Activated CD8-positive, alpha-beta memory T cell treated with anti-CD3 and anti-CD28 coated beads, Interleukin-2, amount 10 ng/mL, durations not matched to agents 7 days and 5 days (primary cell): Measurements from ENCODE around the gene STUM. TPM values are rescaled to one million over a fixed set of nuclear protein-coding genes. Genes with fewer than 3 reads are reported as not detected.
"Not testable (repeated sequence)": the region's sequence is repeated elsewhere in the genome, so short reads cannot be mapped to it uniquely, and the experiment has no call there.

ENCODE experiments used
- ATAC-seq: fragments of 150-1000 bp; cut with Tn5 transposase; one replicate; pipeline ENCODE4 v1.10.0; 2021; ENCODE audit warnings: moderate library complexity
- CTCF ChIA-PET: fragments of 350-600 bp; sonication (Branson Sonifier 250); formaldehyde crosslinking; loops from one replicate; lab custom pipeline; 2021; ENCODE audit warnings: antibody characterized with exemption; lab: Charles Lee
- DNase-seq: peaks from one replicate; pipeline ENCODE4 v3.0.0-alpha.2; 2020
- H3K27ac Mint-ChIP-seq: one replicate; pipeline ENCODE4 v1.8.0; 2021; ENCODE audit warnings: mild to moderate bottlenecking, mixed read lengths
- H3K27me3 Mint-ChIP-seq: one replicate; pipeline ENCODE4 v1.8.0; 2021; ENCODE audit warnings: mixed read lengths
- H3K36me3 Mint-ChIP-seq: one replicate; pipeline ENCODE4 v1.8.0; 2021; ENCODE audit warnings: mild to moderate bottlenecking, mixed read lengths
- H3K4me1 Mint-ChIP-seq: one replicate; pipeline ENCODE4 v1.8.0; 2021; ENCODE audit warnings: mixed read lengths
- H3K4me3 Mint-ChIP-seq: one replicate; pipeline ENCODE4 v1.8.0; 2021; ENCODE audit warnings: mild to moderate bottlenecking, moderate library complexity, mixed read lengths
- H3K9me3 Mint-ChIP-seq: one replicate; pipeline ENCODE4 v1.8.0; 2022; ENCODE audit warnings: low read depth, mixed read lengths
- total RNA-seq, 2 experiments: library from RNA; stranded (reverse); gene quantifications; one replicate each; pipeline ENCODE4 v1.2.3, GENCODE V29; 2021

Gene STUM
- total RNA-seq, 2 experiments from 2014 or later, result not detected

DNA sequence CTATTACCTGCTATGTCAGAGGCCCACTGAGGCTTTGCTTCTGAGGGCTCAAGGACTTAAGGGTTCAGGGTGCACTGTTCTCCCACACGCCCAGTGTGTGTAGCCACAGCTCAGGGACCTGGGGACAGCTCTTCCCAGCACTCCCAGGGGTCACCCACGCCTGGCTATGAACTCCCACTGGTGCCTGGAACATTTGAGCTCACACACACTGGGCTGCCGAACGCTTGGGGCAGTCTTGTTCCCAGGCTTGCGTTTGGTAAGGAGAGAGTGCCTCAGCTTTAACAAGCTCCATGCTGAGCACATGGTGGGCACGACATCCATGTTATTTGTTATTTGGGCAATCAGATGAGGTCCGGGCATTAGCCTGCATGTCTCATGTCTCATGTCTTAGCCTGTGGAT is 37.6 kb downstream of the STUM start:
- H3K27me3 Mint-ChIP-seq, result no peaks in the 10 kb centered on the region
- CTCF ChIA-PET, result interaction anchor here (0.8 to 1.3 kb wide), 2 partner anchors 40 to 47 kb away, joined by 3 read pairs; no protein-coding TSS in a partner anchor
- no peak overlapping the region for H3K27ac Mint-ChIP-seq
- DNase-seq, result no peak
- no peaks in the 10 kb centered on the region for H3K9me3 Mint-ChIP-seq
- H3K36me3 Mint-ChIP-seq, result no peaks in the 10 kb centered on the region
- no peak overlapping the region for H3K4me3 Mint-ChIP-seq
- ATAC-seq, result no peak
- no peaks in the 10 kb centered on the region for H3K4me1 Mint-ChIP-seq

DNA sequence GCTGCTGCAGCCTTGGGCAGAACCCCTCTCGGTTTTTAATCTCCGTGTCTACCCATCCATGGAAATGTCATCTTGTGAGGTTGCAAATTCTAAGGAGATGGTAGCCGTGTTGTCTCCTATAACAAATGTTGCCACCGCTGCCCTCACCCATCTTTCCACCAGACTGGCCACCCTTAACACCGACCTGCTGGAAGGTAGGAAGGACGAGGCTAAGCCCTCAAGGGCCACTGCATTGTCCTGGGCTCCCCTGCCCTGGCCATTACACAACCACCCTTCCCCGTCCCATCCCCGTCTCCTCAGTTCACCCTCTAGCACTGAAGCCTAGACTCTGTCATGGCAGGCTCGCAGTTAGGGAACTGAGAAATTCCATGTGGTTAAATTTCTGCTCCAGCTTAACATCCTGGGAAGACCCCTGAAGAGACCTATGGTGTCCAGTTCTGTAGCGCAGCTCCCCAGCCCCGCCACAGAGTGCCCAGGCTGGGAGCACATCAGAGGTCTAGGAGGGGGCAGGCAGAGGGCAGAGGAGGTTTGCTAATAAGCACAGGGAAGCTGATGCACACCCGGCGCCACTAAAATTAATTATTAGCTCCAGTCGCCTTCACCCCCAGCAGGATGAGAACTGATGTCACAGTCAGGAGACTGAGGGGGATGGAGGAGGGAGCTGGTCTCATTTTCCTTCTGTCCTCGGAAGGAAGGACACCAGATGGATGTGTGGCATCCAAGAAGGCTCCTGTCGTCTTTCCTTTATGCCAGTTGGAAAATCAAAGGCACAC is 38.3 kb downstream of the STUM start:
- Mint-ChIP-seq H3K36me3 (no peaks in the 10 kb centered on the region), H3K4me1 (no peaks in the 10 kb centered on the region), H3K9me3 (no peaks in the 10 kb centered on the region), H3K27ac (no peak overlapping the region), H3K27me3 (no peaks in the 10 kb centered on the region), H3K4me3 (no peak overlapping the region)
- ATAC-seq (no peak), DNase-seq (no peak)
- CTCF ChIA-PET, result interaction anchor here (0.7 to 1.3 kb wide), 3 partner anchors 22 to 40 kb away, joined by 3 read pairs; no protein-coding TSS in a partner anchor

DNA sequence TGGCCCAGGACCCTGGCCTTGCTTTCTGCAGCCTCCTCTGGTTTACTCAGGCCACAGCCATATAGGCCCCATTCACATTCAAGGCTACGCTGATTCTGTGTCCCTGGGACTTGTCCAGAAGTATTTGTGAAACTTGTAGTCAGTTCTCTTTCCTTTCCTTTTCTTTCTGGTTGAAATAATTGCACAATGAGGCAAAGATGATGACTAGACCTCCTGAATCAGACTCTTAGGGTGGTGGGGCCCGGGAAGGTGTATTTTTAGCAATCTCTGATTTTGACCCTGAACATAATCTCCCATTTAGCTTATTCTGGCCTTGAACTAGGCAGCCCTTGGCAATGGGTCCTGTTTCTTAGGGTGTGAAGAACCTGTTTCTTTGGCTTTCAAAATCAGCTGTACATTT is 39.9 kb downstream of the STUM start:
- Mint-ChIP-seq H3K27ac (no peak overlapping the region), H3K4me1 (no peaks in the 10 kb centered on the region), H3K27me3 (no peaks in the 10 kb centered on the region), H3K36me3 (no peaks in the 10 kb centered on the region), H3K4me3 (no peak overlapping the region), H3K9me3 (no peaks in the 10 kb centered on the region)
- ATAC-seq (no peak), DNase-seq (no peak)
- CTCF ChIA-PET, result no interaction called here

DNA sequence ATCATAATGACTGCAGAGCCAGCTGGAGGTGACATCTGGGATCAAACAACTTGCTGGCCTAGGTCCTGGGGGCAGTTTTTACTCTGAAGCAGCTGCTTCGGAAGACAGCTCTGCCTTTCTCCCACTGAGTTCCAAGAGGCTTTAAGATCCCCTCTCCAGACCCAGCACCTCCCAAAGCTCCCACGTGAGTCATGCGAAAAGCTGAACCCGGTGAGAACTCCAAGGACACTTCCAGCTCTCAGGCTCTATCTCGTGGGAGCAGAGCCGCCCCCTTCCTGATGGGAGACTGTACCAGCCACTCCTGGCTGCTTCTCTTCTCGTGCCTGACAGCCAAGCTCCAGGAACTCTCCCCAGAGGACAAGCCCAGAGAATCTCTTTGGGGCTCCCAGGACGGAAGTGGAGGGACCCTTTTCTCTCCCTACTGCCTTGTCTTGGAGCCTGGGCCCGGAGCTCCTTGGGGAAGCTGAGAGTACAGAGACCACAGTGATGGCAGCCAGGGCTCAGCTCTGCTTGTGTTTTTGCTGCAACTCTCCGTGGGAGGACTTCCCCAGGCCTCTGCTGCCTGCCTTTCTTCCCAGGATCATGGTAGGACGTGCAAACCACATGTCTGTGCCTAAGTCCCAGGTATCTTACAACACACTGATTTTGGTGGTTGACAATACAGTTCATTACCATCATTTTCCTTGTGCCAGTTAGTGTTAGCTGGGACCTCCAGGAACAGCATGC is 40.6 kb downstream of the STUM start:
- CTCF ChIA-PET, result interaction anchor here (1.5 kb wide), 1 partner anchor 20 kb away, joined by 4 read pairs; no protein-coding TSS in a partner anchor
- H3K27me3 Mint-ChIP-seq, result no peaks in the 10 kb centered on the region
- ATAC-seq, result no peak

DNA sequence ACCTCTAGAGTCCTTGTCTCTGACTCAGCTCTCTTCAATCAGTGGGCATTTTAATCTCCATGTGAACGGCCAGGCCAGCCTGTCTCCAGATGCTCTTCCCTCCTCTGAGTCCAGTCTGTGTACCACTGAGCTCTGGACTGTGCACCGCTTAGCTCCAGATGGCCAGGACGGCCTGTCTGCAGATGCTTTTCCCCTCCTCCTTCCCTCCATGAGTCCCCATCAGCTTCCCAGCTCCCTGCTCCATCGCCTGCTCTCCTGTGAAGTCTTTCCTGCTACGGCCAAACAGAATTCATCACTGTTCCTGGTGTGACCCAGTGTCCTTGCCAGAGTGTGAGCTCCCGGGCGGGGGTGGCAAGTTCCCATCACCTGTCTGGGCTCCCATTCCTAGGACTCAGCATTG is 42.0 kb downstream of the STUM start:
- Mint-ChIP-seq H3K9me3 (no peaks in the 10 kb centered on the region), H3K4me3 (no peak overlapping the region), H3K36me3 (no peaks in the 10 kb centered on the region), H3K4me1 (no peaks in the 10 kb centered on the region), H3K27ac (no peak overlapping the region), H3K27me3 (no peaks in the 10 kb centered on the region)
- CTCF ChIA-PET, result interaction anchor here (1.5 kb wide), 1 partner anchor 18 kb away, joined by 4 read pairs; no protein-coding TSS in a partner anchor
- ATAC-seq (no peak), DNase-seq (no peak)

More for the DNA sequence above, 40.6 kb downstream of the STUM start:
- Mint-ChIP-seq H3K36me3 (no peaks in the 10 kb centered on the region), H3K9me3 (no peaks in the 10 kb centered on the region), H3K27ac (no peak overlapping the region), H3K4me1 (no peaks in the 10 kb centered on the region), H3K4me3 (no peak overlapping the region)
- DNase-seq, result no peak

DNA sequence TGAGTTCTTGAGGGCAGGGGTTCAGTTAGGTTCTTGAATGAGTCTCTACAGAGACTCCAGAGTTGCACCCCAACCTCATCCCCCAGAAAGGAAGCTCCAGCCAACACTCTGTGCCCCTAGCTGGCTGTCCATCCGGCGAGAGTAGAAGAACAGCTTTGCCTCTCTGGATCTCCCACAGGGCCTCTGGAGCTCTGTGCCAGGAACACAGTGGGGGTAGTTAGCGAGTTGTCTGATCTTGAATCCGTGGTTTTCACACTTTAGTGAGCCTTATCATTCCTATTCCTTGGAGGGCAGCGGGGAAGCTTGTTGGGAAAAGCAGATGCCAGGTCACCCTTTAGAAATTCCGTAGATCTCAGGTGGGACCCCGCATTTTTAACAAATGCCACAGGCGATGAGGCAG is 45.0 kb downstream of the STUM start:
- no peak for DNase-seq
- CTCF ChIA-PET, result interaction anchor here (0.9 kb wide), 1 partner anchor 186 kb away, joined by 3 read pairs; the partner anchor contains the start of gene PARP1
- peaks cover 3% of the 10 kb centered on the region for H3K27me3 Mint-ChIP-seq
- H3K36me3 Mint-ChIP-seq, result no peaks in the 10 kb centered on the region
- H3K27ac Mint-ChIP-seq, result no peak overlapping the region
- H3K9me3 Mint-ChIP-seq, result no peaks in the 10 kb centered on the region
- H3K4me3 Mint-ChIP-seq, result no peak overlapping the region
- ATAC-seq, result no peak
- H3K4me1 Mint-ChIP-seq, result no peaks in the 10 kb centered on the region

DNA sequence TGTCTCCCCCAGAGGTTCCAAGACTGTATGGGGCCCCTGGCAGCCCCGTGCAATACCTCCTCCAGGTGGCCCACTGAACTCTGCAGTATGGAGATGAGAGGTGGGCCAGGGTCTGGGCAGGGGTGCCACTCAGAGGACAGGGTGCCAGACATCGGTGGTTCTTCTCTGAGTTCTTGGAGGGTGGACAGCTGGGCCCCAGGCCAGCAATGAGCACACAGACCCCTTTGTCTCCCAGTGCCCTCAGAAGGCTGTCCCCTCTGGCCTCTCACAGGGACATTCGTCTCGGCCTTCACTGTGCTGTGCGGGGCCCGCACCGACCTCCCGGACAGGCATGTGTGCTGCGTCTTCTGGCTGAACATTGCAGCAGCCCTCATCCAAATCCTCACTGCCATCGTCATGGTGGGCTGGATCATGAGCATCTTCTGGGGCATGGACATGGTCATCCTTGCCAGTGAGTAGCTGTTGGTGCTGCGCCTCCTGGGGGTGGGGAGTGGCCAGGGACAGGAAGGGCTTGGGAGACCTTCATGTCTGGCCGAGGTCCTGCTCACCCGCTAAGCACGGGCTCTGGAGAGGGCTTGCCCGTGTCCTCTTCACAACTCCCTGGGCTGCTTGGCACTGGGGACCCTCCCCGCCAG is 48.1 kb downstream of the STUM start:
- peaks cover 5% of the 10 kb centered on the region for H3K27me3 Mint-ChIP-seq
- no peak for DNase-seq
- no peaks in the 10 kb centered on the region for H3K36me3 Mint-ChIP-seq
- CTCF ChIA-PET, result interaction anchor here (1.2 kb wide), 1 partner anchor 12 kb away, joined by 4 read pairs; no protein-coding TSS in a partner anchor
- no peak for ATAC-seq
- H3K4me1 Mint-ChIP-seq, result no peaks in the 10 kb centered on the region
- H3K4me3 Mint-ChIP-seq, result no peak overlapping the region
- no peak overlapping the region for H3K27ac Mint-ChIP-seq
- no peaks in the 10 kb centered on the region for H3K9me3 Mint-ChIP-seq

DNA sequence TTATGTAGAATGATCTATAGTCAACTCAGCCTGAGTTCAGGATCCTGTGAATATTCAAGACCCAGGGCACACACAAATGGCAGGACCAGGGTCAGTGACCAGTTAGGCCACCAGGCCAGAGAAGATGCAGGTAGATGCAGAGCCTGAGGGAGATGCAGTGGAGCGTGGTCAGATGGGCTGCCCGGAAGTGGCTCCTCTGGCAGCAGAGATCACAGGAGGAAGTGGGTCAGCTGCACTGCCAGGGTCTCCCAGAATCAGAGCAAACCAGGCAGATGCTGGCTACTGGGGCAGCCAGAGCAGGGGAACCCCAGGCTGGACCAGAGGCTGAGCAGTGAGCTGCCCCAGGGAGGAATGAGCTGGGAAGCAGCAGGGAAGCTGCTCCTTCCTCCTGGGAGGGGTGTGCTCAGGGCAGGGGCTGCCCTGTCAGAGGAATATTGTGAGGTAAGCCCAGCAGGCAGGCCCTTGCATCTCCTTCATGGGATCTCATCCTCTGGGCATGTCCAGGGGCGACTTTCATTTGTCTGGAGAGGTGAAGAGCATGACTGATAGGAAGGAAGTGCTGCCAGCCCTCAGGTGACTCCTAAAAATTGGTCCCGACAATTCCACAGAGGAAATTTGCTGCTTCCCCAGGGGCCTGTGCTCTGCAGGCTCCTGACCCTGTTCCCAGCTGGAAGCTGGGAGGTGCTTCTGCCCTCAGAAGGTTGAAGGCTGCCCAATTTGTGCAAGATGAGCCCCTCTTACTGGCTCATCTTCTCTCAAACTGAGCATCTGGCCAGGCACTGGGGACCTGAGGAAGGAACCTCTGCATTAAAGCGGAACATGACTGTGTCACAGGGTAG is 49.3 kb downstream of the STUM start:
- DNase-seq, result no peak
- H3K4me1 Mint-ChIP-seq, result no peaks in the 10 kb centered on the region
- peaks cover 5% of the 10 kb centered on the region for H3K27me3 Mint-ChIP-seq
- H3K9me3 Mint-ChIP-seq, result no peaks in the 10 kb centered on the region
- H3K27ac Mint-ChIP-seq, result no peak overlapping the region
- H3K4me3 Mint-ChIP-seq, result no peak overlapping the region
- CTCF ChIA-PET, result interaction anchor here (1.2 kb wide), 1 partner anchor 11 kb away, joined by 4 read pairs; no protein-coding TSS in a partner anchor
- no peaks in the 10 kb centered on the region for H3K36me3 Mint-ChIP-seq
- ATAC-seq, result no peak

DNA sequence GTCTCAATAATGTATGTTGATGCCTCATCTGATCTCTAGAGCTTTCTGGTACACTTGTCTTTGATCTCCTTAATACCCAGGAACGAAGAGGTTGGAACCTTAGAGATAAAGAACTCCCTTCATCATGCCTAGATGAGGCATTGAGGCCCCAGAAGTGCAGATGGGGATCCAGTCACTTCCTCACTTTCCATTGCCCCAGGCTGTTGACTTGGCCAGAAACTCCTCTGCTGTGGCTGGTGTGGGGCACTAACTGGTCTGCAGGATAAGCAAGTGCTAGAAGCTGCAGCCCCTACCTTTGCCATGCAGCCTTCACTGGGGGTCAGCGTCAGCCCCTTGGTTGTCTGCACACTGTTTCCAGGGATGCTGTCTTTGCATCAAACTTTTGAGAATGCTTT is 49.9 kb downstream of the STUM start:
- ATAC-seq, result no peak
- CTCF ChIA-PET, result no interaction called here
- H3K4me1 Mint-ChIP-seq, result no peaks in the 10 kb centered on the region
- H3K27ac Mint-ChIP-seq, result no peak overlapping the region
- H3K4me3 Mint-ChIP-seq, result no peak overlapping the region
- H3K9me3 Mint-ChIP-seq, result no peaks in the 10 kb centered on the region
- peaks cover 5% of the 10 kb centered on the region for H3K27me3 Mint-ChIP-seq
- no peaks in the 10 kb centered on the region for H3K36me3 Mint-ChIP-seq
- DNase-seq, result no peak

DNA sequence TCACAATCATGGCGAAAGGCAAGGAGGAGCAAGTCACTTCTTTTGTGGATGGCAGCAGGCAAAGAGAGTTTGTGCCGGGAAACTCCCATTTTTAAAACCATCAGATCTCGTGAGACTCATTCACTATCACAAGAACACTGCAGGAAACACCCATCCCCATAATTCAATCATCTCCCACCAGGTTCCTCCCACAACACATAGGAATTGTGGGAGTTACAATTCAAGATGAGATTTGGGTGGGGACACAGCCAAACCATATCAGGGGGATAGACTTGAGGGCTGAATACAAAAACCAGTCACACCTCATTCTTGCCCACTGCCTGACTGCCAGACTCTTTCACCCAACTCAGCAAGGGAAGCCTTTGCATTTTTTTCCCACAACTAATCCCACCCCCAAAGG is 50.4 kb downstream of the STUM start:
- CTCF ChIA-PET, DNase-seq, H3K36me3 Mint-ChIP-seq, H3K4me3 Mint-ChIP-seq, H3K27me3 Mint-ChIP-seq, H3K27ac Mint-ChIP-seq, H3K4me1 Mint-ChIP-seq, ATAC-seq, H3K9me3 Mint-ChIP-seq: not testable (repeated sequence)

DNA sequence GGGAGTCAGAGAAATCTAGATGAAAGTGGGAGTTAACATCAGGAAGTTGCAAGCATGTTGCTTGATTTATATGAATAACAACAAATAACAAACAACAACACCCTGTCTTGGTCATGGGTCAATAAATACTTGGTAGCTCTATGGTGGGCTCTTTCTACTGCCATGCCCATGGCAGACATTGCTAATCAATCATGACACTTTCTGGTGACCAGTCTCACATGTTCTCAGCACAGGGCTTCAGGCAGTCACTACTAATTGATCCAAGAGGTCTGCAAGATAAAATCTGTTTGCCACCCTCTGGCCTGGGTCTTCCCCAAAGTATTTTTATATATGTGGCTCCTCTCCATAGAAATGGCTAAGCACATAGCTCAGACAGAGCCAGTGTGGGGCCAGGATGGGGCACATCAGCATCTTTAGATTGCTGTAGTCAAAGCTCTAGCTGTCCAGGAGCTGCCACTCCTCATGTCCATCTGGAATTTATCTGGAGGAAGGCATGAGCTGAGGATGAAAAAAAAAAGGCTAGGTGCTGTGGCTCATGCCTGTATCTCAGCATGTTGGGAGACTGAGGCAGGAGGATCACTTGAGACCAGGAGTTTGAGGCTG is 51.2 kb downstream of the STUM start:
- peaks cover 5% of the 10 kb centered on the region for H3K27me3 Mint-ChIP-seq
- DNase-seq (no peak), ATAC-seq (no peak)
- no peak overlapping the region for H3K27ac Mint-ChIP-seq
- H3K4me3 Mint-ChIP-seq, result no peak overlapping the region
- H3K9me3 Mint-ChIP-seq, result no peaks in the 10 kb centered on the region
- no peaks in the 10 kb centered on the region for H3K36me3 Mint-ChIP-seq
- H3K4me1 Mint-ChIP-seq, result no peaks in the 10 kb centered on the region
- CTCF ChIA-PET, result interaction anchor here (1.2 to 1.3 kb wide), 2 partner anchors 9 to 175 kb away, joined by 3 read pairs; no protein-coding TSS in a partner anchor

DNA sequence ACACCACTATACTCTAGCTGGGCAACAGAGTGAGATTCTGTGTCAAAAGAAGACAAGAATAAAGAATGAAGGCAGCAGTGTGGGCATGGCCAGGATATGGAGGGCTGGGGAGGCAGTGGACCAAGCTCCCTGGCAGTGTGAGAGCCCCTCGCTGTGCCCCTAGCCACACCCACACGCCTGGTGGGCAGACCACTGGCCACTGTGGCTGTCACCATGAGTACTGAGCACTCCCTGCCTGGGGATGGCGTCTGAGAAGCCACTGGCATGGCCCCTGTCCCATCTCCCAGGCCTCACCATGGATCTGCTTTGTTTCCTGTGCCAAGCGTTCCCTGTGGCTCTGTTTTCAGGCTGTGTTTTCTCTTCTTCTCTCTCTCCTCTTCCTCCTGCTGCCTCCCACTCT is 51.7 kb downstream of the STUM start:
- Mint-ChIP-seq H3K27me3 (peaks cover 5% of the 10 kb centered on the region), H3K4me1 (no peaks in the 10 kb centered on the region), H3K9me3 (no peaks in the 10 kb centered on the region), H3K4me3 (no peak overlapping the region), H3K36me3 (no peaks in the 10 kb centered on the region), H3K27ac (no peak overlapping the region)
- no peak for DNase-seq
- CTCF ChIA-PET, result interaction anchor here (1.2 to 1.3 kb wide), 2 partner anchors 9 to 175 kb away, joined by 3 read pairs; no protein-coding TSS in a partner anchor
- no peak for ATAC-seq
